Ammon's horn (tissue), 1 donor: ENCODE results near the gene ZNF280C.

Experiments used
- DNase-seq: peaks from one replicate; pipeline ENCODE4 v3.0.0-alpha.2; 2016; ENCODE audit warnings: low spot score

ZNF280C gene

DNA sequence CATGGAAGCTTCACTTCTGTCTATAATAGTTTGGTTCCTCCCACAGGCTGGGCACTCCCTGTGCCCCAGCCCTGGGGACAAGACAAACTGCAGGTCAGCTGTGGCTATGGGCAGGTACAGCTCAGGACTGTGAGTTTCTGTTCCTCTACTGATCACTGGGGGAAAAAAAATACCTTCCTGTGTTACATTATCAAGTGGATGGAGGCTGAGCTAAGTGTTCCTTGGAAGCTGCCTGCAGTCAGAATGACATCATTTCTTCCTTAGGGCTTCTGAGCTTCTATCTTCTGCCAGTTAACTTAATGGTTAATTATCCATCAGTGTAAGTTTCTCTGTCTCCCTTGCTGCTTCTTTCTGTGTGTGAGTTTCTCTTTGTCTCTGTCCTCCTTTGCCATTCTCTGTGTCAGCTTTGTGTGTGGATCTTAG, 92.3 kb downstream of the ZNF280C start:
- DNase-seq: no peak

DNA sequence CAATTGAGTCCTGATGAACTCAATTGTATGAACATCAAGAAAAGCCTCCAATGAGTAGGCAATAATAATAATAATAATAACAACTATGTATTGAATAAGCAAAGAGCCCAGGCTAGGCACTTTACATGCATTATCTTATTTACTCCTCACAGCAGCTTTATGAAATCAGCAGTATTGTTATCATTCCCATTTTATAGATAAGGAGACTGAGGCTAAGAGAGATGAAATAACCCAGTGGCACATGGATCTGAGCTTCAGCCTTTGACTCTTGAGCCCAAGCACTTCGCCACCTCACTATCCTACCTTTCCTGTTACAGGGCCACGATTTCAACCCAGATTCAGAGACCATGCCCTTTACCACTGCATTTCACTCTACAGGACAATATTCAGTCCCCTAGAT, 93.8 kb downstream of the ZNF280C start:
- DNase-seq: no peak

DNA sequence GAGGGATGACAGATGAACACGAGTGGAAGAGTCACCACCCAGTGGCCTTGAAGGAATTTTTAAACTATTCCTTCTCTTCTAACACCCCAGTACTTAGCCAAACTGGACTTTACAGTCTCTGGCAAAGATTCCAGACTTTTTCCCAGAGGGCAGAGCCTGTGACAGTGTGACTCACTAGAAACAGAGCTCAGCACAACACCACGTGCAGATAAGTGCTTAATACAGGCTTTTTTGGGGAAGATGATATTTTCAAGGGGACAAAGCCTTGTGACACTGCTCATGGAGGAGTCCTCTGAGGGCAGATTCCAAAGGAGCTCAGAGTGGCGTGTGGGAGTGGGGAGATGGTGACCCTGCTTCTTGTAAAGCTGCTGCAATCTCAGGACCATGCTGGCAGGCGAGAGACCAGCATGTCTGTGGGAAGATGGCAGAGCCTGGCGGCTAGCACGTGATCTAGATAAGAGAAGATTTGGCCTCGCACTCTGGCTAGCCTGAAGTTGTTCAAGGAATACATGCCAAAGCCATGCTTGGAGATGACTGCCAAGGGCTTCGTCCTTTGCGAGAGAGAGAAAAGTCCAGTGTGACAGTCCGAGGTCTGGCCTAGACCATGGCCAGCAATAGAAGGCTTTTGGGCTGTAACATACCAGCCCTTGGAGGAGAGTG, 94.5 kb downstream of the ZNF280C start:
- DNase-seq: no peak

DNA sequence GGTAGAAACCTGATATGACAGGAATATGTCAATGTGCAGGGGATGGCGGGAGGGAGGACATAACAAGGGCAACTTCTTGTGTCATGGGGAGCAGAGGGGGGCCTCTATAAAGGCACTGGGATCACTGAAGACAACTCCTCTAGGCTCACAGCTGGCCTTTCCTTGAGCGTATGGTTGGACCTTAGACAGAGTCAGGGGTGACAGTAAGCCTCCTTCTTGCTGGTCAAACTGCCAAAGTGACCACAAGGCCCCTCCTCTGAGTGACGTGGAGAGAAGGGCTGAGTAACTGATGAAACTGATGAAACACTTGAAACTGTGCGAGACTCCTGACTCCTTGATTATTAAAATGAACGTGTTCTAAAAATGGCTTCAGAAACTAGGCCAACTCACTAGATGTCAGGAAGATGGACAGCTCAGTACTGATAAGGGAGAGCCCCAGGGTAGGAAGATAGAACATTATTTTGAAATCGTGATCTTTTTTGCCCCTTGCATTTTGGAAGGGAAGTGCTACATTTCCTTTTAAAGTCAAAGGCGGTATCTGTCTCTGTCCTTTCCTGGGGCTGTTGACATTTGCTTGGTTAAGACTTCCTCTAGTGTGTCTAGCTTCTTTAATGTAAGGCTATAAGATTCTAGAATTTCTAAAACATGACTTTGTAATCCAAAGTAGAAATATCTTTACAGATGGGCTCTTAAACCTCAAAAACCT, 95.4 kb downstream of the ZNF280C start:
- DNase-seq: peak; percentile 65

DNA sequence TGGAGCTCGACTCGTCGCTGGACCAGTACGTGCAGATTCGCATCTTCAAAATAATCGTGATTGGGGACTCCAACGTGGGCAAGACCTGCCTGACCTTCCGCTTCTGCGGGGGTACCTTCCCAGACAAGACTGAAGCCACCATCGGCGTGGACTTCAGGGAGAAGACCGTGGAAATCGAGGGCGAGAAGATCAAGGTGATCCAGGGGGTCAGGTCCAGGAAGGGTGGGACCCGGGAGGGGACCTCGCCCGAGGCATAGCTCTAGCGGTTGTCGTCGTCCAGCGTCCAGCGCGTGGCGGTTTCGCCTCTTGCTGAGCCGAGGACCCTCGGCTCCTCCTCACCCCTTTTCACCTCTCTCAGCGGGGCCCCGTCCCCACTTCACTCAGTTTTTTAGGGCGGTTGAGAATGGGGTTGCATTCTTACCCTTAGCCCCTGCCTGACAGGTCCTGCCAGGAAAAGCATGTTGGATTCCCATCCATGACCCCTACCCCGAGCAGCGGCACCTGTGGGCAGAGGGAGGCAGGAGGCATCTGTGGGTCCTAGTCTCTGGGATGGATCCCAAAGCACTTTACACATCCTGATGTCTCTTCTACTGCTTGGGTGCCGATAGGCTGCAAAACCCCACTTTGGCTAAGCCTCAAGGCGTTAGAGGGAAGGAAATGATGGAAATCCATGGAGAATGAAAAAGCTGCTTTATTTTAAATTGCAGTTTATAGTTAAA, 96.4 kb downstream of the ZNF280C start:
- peak; percentile 14 for DNase-seq

DNA sequence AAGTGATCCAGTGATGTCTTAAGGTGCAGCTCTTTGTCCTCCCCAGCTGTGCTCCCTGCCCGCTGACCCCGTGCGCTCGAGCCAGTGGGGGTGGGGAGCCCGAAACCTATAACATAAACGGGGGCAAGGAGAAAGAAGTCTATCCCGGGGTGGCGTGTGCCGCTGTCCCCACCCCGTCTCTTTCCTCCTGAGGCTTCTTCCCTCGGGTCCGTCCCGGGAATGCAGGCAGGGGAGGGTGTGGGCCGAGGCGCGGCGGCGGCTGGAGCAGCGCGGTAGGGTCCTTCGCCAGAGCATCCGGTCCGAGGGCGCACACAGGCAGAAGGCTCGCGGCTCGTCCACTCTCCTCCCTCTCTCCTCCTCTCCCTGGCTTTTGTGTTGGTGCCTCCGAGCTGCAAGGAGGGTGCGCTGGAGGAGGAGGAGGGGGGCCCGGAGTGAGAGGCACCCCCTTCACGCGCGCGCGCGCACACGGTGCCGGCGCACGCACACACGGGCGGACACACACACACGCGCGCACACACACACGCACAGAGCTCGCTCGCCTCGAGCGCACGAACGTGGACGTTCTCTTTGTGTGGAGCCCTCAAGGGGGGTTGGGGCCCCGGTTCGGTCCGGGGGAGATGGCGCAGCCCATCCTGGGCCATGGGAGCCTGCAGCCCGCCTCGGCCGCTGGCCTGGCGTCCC, 97.1 kb downstream of the ZNF280C start, which contains the start of gene RAB33A:
Gene RAB33A (plus strand): TSS at position 517 of the 681 bp plus-strand sequence. CDS start 101 bp downstream, at position 618.
- peak; percentile 83 for DNase-seq

DNA sequence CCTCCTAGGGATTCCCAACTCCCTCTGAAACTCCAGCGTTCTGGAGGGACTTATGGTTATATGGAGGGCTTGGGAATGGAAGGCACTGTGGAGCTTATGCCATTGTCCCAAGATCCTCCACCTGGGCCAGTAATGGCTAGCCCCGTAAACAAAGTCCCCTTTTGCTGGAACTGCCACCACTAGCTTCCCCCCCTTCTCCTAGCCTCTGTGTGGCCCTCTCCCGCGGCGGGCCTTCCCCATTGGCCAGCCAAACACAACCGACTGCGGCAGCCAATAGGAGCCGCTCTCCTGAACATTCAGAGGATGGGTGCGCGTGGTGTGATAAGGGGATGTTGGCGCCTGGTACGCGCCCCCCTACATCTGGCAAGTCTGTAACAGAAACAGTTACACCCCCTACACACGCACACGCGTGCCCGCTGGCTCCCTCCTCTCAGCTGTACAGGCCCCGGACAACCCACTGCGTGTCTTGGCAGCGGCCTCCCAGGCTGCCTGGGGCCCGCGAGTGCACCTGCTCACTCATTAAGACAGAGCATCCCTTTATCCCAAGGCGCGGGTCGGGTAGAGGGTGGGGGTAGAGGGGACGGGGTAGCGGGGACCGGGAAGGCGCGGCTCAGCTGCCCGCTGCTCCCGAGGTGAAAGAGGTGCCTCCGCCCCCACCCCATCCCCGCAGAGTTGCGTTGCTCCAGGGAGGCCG, 97.8 kb downstream of the ZNF280C start:
- peak; percentile 93 for DNase-seq

DNA sequence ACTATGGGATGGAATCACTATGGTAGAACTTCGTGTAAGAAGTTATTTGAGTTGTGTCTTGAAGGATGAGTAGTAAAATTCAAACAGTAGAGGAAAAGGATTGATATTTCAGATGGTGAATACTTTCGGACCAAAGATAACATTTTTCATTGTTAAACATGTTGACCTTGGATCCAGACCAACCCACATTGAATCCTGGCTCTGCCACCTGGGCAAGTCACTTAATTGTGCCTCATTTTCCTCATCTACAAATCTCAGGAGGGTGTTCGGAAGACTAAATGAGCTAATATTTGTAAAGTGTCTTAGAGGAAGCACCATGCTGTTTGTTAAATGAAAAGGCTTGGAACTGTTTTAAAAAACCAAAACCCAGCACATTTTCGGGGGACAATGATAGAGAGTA, 101.7 kb downstream of the ZNF280C start:
- DNase-seq: no peak

DNA sequence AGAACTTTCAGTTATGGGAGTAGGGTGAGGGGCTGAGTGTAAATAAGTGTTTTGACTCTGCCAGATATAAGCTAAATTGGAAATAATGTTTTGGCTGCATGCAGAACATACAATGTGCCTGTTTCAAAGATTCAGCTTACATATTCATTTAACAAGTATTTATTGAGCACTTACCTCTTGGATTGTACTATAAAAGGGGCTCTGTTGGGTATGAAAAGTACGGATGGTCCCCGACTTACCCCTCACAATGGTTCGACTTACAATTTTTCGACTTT, 102.3 kb downstream of the ZNF280C start:
- no peak for DNase-seq

DNA sequence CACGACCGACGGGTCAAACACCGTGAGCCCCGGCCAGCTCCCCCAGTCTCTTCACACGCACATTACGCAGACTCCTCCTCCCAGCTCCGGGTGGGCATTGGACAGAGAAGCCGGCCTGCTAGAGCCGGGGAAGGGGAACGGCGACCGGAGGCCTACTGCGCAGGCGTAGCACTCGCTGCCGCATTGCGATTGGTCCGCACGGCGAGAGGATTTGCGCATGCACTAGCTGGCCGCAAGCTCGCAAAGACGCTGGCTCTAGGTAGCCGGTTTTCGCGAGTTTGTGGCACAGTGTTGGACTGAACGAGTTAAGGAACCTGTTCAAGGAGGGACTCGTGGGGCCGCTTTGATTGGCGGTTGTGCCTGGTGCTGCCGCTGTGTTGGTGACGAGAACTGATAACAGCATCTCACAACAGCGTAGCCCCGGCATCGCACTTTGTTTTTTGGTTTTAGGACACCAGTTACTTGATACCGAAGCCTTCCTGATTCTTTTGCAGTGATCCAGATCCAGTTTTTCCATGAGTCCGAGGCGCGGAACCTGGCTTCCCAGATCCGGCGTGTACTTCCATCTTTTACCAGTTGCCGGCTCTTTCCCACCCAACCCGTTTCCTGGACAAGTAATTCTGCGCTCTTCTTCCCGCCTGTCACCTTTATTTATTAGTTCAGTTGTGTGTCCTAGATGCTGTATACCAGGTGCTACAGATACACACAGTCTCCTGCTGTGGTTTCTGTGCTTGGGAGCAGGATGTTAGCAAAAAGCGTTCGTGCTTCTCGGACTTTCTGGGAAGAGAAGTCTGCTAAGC, 102.8 kb downstream of the ZNF280C start, which contains the start of gene AIFM1:
Gene AIFM1 (minus strand): TSS at position 139 of the 800 bp plus-strand sequence. CDS start 185 bp downstream, outside the sequence.
- peak; percentile 91 for DNase-seq

DNA sequence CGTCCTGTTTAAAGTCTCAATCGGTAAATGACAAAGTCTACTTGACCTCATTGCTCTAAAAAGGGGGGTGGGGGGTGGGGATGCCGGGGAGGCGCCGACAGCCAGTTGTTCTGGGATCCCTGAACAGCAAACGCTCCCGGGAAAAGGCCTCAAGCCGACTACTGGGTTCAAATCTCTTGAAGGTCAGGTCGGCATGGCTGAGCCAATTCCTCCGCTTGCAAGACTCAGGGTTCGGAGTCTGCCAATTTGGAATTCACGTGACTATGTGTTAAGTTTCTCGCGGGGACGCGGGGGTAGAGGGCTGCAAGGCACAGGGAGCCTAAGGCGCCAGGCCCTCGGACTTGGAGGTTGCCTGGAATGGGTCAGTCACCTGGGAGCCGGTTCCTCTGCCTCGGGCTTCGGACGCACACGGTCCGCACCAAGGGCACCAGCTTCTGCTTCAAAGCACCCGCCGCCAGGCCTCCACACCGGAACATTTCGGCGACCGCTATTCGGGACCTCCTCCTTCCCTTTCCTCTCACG, 103.5 kb downstream of the ZNF280C start:
- DNase-seq: no peak

DNA sequence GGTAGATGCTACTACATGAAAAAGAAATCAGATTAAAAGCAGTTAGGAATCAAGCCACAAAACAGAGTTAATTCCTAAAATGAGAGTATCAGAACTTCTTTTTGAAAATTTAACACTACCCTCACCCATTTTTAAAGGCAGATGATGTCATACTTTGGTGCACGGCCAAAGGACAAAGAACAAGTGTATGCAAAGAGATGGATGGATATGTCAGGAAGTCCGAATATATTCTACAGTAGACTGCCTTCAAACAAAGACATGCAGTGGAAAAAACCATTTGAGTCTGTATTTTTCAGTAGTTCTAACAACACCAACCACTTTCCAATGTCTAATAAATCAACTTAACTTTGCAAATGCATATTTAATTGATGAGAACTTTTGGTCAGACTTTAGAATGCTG, 105.3 kb downstream of the ZNF280C start:
- DNase-seq: no peak

DNA sequence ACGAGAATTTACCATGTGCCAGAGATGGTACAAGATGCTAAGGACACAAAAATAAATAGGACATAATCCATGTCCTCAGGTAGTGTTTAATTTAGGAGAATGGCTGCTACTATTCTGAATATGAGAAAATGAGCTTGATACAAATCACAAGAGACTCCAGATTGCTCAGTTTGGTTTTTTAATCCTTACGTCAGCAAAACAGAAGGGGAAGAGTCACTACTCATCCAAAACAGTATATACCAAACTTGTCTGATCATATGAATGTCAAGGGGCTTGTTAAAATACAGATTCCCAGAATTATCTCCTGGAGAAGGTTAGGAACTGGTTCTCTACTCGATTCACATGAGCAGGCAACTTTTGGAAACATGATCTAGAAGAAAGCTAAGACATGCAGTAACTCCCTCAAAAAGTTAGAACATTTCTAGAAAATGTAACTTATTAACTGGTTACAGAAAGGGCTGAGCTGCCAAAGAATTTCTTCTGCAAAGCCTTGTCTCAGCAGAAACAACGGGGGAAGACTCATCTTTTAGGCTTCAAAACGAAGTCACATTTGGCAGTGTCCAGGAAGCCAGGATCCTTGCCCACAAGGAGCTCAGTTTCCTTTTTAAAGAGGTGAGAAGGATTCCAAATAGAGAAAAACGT, 106.5 kb downstream of the ZNF280C start:
- no peak for DNase-seq

DNA sequence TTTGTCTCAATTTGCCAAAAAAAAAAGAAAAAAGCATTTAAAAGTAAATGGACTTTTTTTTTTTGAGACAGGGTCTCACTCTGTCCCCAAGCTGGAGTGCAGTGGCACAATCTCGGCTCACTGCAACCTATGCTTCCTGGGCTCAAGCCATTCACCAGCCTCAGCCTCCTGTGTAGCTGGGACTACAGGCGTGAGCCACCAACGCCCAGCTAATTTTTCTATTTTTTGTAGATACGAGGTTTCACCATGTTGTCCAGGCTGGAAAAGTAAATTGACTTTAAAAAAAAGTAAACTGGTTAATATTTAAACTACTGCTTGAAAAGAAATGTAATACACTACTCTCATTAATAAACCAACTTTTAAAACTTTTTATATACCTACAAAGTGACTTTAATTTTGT, 108.9 kb downstream of the ZNF280C start:
- no peak for DNase-seq

DNA sequence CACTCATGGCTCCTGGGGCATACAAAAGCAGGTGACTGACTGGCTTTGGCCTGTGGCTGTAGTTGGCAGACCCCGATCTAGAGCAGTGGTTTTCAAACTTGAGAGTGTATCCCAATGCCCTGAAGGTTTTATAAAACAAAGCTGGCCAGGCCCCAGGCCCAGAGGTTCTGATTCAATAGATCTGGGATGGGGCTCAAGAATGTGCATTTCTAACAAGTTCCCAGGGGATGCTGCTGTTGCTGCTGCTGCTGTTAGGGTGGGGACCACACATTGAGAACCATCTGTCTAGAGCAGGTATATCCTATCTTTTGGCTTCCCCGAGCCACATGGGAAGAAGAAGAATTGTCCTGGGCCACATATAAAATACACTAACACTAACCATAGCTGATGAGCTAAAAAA, 110.4 kb downstream of the ZNF280C start:
- no peak for DNase-seq

DNA sequence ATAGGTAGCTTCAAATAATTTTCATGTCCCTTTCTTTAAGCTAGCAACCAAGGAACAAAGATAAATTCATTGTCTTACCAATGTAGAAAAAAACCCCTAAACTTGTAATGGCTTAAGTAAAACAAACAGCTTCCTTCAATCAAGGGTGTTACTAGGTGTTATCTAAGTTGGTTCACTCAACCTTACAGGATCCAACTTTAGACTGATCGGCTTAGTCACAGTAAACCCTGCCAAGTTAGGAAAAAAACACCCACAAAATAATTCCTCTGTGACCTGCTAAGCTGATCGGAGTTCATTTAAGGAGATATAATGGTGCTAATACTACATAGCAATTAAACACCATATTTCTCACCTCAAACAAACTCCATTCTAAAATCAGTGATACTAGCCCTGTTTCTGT, 113.1 kb downstream of the ZNF280C start:
- DNase-seq: no peak
